OCI-M2 (cell line): ENCODE measurements around the gene TMEM25.

Experiments used
- DNase-seq: peaks from one replicate; lab custom pipeline; 2025; ENCODE audit not compliant: unreplicated experiment; lab: John Stamatoyannopoulos, UW

TMEM25 gene

DNA sequence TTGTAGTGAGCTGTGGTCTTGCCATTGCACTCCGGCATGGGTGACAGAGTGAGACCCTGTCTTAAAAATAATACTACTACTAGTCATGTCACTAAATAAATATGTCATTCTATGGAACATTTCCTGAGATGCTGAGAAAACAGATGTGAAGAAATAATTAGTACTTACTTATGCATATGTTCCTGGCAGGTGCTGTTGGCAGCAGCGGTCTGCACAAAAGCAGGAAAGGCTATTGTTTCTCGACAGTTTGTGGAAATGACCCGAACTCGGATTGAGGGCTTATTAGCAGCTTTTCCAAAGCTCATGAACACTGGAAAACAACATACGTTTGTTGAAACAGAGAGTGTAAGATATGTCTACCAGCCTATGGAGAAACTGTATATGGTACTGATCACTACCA is 50.1 kb downstream of the TMEM25 start:
- no peak for DNase-seq
